IPS-NIHi11 (cell line): ENCODE results near the gene PDE2A.
A peak's percentile ranks its signal among the peaks of the same experiment; 100 is the strongest.

Experiments
- DNase-seq: peaks from one replicate; pipeline ENCODE4 v3.0.0; 2012; ENCODE audit warnings: mixed read lengths, low spot score

PDE2A gene

GRCh38 chr11:72655896-72656464, 18.2 kb downstream of the PDE2A start:
- no peak for DNase-seq

- DNase-seq = no peak
These were observed 19.2 kb downstream of the PDE2A start for GRCh38 chr11:72655014-72655413.

- no peak for DNase-seq
These were observed 20.6 kb downstream of the PDE2A start for GRCh38 chr11:72653649-72654048.

- peak; percentile 79 for DNase-seq
These were observed 21.2 kb downstream of the PDE2A start for GRCh38 chr11:72652873-72653630.

GRCh38 chr11:72652133-72652532, 22.1 kb downstream of the PDE2A start:
- no peak for DNase-seq

- no peak for DNase-seq
These were observed 24.8 kb downstream of the PDE2A start for GRCh38 chr11:72649215-72649976.

- no peak for DNase-seq
These were observed 25.7 kb downstream of the PDE2A start for GRCh38 chr11:72648384-72649136.

- DNase-seq = no peak
These were observed 26.3 kb downstream of the PDE2A start for GRCh38 chr11:72647882-72648281.

GRCh38 chr11:72646472-72646871, 27.8 kb downstream of the PDE2A start:
- DNase-seq = no peak

- no peak for DNase-seq
These were observed 28.2 kb downstream of the PDE2A start for GRCh38 chr11:72646024-72646423.

GRCh38 chr11:72643547-72643946, 30.7 kb downstream of the PDE2A start:
- no peak for DNase-seq

- peak; percentile 96 for DNase-seq
These were observed 31.2 kb downstream of the PDE2A start for GRCh38 chr11:72642884-72643522.

- DNase-seq = peak; percentile 91
These were observed 32.0 kb downstream of the PDE2A start for GRCh38 chr11:72642043-72642883.

GRCh38 chr11:72641522-72642042, 32.6 kb downstream of the PDE2A start:
- no peak for DNase-seq

- DNase-seq = no peak
These were observed 34.5 kb downstream of the PDE2A start for GRCh38 chr11:72639502-72640375.

- no peak for DNase-seq
These were observed 36.3 kb downstream of the PDE2A start for GRCh38 chr11:72637926-72638325.

- no peak for DNase-seq
These were observed 37.0 kb downstream of the PDE2A start for GRCh38 chr11:72637198-72637597.

- no peak for DNase-seq
These were observed 37.8 kb downstream of the PDE2A start for GRCh38 chr11:72636376-72636775.

GRCh38 chr11:72635933-72636332, 38.3 kb downstream of the PDE2A start:
- peak; percentile 51 for DNase-seq
